ENCODE measurements around the gene FEZF2.

- TF ChIP-seq CTCF (IDR thresholded peaks at IDR 0.05; ENCODE audit: low read length) (no peak), EZH2 (optimal IDR thresholded peaks at IDR 0.05; ENCODE audit: low read depth, low read length) (no peak)
Measured at GRCh38 chr3:62379321-62379798, 6.0 kb upstream of the FEZF2 start.
